ENCODE results near the gene GABARAPL1.

DNA sequence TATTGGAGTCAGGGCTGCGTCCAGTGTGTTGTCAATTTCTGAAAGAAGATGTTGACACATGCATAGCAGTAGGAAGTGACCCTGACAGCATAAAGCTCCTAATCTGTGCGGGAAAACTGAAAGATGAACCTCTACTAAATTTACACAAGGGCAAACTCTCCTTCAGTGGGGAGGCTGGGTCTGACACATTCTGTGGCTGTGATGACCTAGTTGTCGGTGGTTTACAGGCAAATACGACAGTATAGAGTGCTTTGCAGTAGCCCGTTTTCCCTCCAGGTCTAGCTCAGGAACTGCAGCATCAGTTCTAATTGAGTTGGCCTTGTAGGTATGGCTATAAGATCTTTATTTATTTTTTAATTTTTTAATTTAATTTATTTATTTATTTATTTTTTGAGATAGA, 14.8 kb upstream of the GABARAPL1 start:
- TF ChIP-seq CTCF (IDR thresholded peaks at IDR 0.05) (no peak), EZH2 (IDR thresholded peaks at IDR 0.05; ENCODE audit: borderline replicate concordance, insufficient read depth, low read depth, low read length, poor library complexity, severe bottlenecking) (no peak)
